Type B pancreatic cell (in vitro differentiated cells): ENCODE measurements around the gene CELA2A. TPM values are rescaled to one million over a fixed set of nuclear protein-coding genes. Genes with fewer than 3 reads are reported as not detected.

ENCODE experiments used
- DNase-seq: peaks from one replicate; pipeline ENCODE4 v3.0.0; 2021; ENCODE audit warnings: mixed read lengths; ENCODE audit not compliant: unreplicated experiment; ENCODE audit errors: extremely low spot score
- H3K27ac Mint-ChIP-seq: 2 replicates; pipeline ENCODE4 v1.8.0; 2021; ENCODE audit warnings: mild to moderate bottlenecking, mixed read lengths
- H3K27me3 Mint-ChIP-seq: 2 replicates; pipeline ENCODE4 v1.8.0; 2021; ENCODE audit warnings: mixed read lengths
- H3K36me3 Mint-ChIP-seq: 2 replicates; pipeline ENCODE4 v1.8.0; 2021; ENCODE audit warnings: mixed read lengths
- H3K4me1 Mint-ChIP-seq: one replicate; pipeline ENCODE4 v1.8.0; 2021; ENCODE audit warnings: mixed read lengths; ENCODE audit not compliant: unreplicated experiment
- H3K4me3 Mint-ChIP-seq: 2 replicates; pipeline ENCODE4 v1.8.0; 2021; ENCODE audit warnings: mild to moderate bottlenecking, mixed read lengths
- H3K9me3 Mint-ChIP-seq: 2 replicates; pipeline ENCODE4 v1.8.0; 2021; ENCODE audit warnings: mixed read lengths
- total RNA-seq: library from RNA; stranded (reverse); gene quantifications from 2 replicates; pipeline ENCODE4 v1.2.1, GENCODE V29; 2021; ENCODE audit warnings: low replicate concordance
- TF ChIP-seq, protein P1 (sequence below): fragments of 200-600 bp; sonication (generic); conservative IDR thresholded peaks from 2 replicates; pipeline ENCODE4 v1.5.0; 2021; ENCODE audit warnings: antibody characterized with exemption, mild to moderate bottlenecking

CELA2A gene
- total RNA-seq, 1 donor from 2014 or later = 3.5 TPM

DNA sequence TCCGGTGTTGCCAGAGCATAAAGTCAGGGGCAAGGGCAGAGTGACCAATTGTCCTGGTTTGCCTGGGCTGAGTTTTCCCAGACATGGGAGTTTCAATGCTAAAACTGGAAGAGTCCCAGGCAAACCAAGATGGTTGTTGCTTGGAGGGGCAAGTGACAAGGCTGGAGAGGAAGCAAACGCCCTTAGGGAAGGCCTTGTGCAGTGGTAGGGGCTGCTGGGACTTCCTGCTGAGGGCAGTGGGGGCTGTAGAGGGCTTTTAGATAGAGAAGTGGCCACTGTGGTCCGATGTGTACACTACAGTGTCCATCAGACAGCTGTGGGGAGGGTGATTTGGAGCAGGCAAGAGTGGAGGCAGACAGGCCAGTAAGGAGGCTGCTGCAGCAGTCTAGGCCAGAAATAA is 7.0 kb upstream of the CELA2A start:
- TF ChIP-seq, protein P1, sequence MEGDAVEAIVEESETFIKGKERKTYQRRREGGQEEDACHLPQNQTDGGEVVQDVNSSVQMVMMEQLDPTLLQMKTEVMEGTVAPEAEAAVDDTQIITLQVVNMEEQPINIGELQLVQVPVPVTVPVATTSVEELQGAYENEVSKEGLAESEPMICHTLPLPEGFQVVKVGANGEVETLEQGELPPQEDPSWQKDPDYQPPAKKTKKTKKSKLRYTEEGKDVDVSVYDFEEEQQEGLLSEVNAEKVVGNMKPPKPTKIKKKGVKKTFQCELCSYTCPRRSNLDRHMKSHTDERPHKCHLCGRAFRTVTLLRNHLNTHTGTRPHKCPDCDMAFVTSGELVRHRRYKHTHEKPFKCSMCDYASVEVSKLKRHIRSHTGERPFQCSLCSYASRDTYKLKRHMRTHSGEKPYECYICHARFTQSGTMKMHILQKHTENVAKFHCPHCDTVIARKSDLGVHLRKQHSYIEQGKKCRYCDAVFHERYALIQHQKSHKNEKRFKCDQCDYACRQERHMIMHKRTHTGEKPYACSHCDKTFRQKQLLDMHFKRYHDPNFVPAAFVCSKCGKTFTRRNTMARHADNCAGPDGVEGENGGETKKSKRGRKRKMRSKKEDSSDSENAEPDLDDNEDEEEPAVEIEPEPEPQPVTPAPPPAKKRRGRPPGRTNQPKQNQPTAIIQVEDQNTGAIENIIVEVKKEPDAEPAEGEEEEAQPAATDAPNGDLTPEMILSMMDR = no peak
- H3K27ac Mint-ChIP-seq = no peak overlapping the region

GRCh38 chr1:15451014-15451722 is 5.4 kb upstream of the CELA2A start:
- Mint-ChIP-seq H3K4me3 (no peak overlapping the region), H3K27ac (no peak overlapping the region), H3K27me3 (no peaks in the 10 kb centered on the region), H3K9me3 (peaks cover 5% of the 10 kb centered on the region), H3K36me3 (no peaks in the 10 kb centered on the region), H3K4me1 (peaks cover 5% of the 10 kb centered on the region)
- TF ChIP-seq, protein P1 = no peak
- no peak for DNase-seq

More for the DNA sequence above, 7.0 kb upstream of the CELA2A start:
- H3K4me3 Mint-ChIP-seq = no peak overlapping the region
- no peaks in the 10 kb centered on the region for H3K4me1 Mint-ChIP-seq
- H3K9me3 Mint-ChIP-seq = peaks cover 5% of the 10 kb centered on the region
- H3K27me3 Mint-ChIP-seq = no peaks in the 10 kb centered on the region
- no peak for DNase-seq
- no peaks in the 10 kb centered on the region for H3K36me3 Mint-ChIP-seq

GRCh38 chr1:15452216-15452615 is 4.3 kb upstream of the CELA2A start:
- TF ChIP-seq, protein P1 = no peak
- H3K9me3 Mint-ChIP-seq = peaks cover 5% of the 10 kb centered on the region
- no peak overlapping the region for H3K27ac Mint-ChIP-seq
- peaks cover 5% of the 10 kb centered on the region for H3K4me1 Mint-ChIP-seq
- H3K36me3 Mint-ChIP-seq = no peaks in the 10 kb centered on the region
- DNase-seq = no peak
- H3K27me3 Mint-ChIP-seq = no peaks in the 10 kb centered on the region
- no peak overlapping the region for H3K4me3 Mint-ChIP-seq

DNA sequence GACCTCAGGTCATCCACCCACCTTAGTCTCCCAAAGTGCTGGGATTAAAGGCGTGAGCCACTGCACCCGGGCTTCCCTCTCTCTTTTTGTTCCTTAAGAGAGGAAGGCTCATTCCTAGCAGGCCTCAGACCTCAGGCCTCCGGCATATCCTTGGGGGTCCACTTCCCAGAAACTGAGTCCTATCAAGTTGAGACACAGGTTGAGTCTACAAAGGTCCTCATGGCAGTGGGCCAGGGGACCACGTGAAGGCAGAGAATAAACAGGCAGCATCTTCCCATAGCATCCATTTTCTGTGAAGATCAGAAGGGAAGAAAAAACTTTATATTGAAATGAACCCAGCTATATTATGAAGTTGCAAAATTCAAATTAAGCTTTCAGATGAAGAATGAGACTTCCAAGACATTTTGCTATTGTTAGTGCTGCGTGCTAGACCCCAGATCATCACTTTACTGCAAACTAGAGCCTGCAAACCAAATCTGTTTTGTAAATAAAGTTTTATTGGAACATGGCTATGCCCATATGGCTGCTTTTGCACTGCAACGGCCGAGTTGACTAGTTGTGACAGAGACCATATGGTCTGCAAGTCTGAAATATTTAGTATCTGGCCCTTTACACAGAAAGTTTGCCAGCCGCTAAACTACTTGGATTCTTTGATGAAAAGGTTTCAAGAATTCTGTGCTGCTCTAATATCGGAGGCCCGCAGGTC is 3.5 kb upstream of the CELA2A start:
- DNase-seq = no peak
- Mint-ChIP-seq H3K4me3 (no peak overlapping the region), H3K27ac (no peak overlapping the region), H3K9me3 (peaks cover 5% of the 10 kb centered on the region), H3K27me3 (no peaks in the 10 kb centered on the region), H3K36me3 (no peaks in the 10 kb centered on the region), H3K4me1 (peaks cover 9% of the 10 kb centered on the region)
- TF ChIP-seq, protein P1 = no peak

DNA sequence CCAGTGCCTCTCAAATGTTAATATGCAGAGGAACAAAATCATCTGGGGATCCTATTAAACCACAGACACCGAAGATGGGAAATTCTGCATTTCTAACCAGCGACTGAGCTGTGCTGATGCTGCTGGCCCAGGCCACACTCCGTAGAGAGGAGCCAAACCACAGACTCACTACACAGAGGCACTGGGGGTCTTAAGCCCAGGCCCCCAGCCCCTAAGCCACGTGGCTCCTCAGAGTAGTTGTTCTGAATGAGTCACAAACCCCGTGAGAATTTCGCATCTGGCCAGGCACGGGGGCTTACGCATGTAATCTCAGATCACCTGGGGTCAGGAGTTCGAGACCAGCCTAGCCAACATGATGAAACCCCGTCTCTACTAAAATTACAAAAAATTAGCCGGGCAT is 2.8 kb upstream of the CELA2A start:
- Mint-ChIP-seq H3K27ac (no peak overlapping the region), H3K9me3 (peaks cover 5% of the 10 kb centered on the region), H3K36me3 (no peaks in the 10 kb centered on the region), H3K27me3 (no peaks in the 10 kb centered on the region), H3K4me3 (no peak overlapping the region), H3K4me1 (peaks cover 9% of the 10 kb centered on the region)
- DNase-seq = no peak
- TF ChIP-seq, protein P1 = no peak
